HepG2 (cell line): ENCODE data around the gene EFNA2. TPM values are rescaled to one million over a fixed set of nuclear protein-coding genes. Genes with fewer than 3 reads are reported as not detected.

ENCODE experiments used
- CENPT ChIP-seq: sonication (generic); formaldehyde crosslinking; IDR thresholded peaks from 2 replicates; pipeline ENCODE4 v1.8.0; 2022; ENCODE audit warnings: low read depth, mild to moderate bottlenecking, moderate library complexity, missing genetic modification reagents
- EEA1 ChIP-seq: sonication (generic); formaldehyde crosslinking; IDR thresholded peaks from 2 replicates; pipeline ENCODE4 v1.5.1; 2020; ENCODE audit warnings: mild to moderate bottlenecking, missing genetic modification reagents, borderline replicate concordance
- ELF4 ChIP-seq: sonication (generic); formaldehyde crosslinking; IDR thresholded peaks from 2 replicates; pipeline ENCODE4 v1.5.0; 2020; ENCODE audit warnings: missing genetic modification reagents, mild to moderate bottlenecking, moderate library complexity, borderline replicate concordance
- FOXC1 ChIP-seq: sonication (generic); formaldehyde crosslinking; IDR thresholded peaks from 2 replicates; pipeline ENCODE4 v1.8.0; 2022; ENCODE audit warnings: mild to moderate bottlenecking, missing genetic modification reagents, borderline replicate concordance
- JDP2 ChIP-seq: sonication (generic); formaldehyde crosslinking; IDR thresholded peaks from 2 replicates; pipeline ENCODE4 v1.8.1; 2022; ENCODE audit warnings: missing genetic modification reagents, borderline replicate concordance
- KLF6 ChIP-seq: IDR thresholded peaks from 2 replicates; pipeline ENCODE4 v1.8.0; 2016; ENCODE audit warnings: missing biosample characterization, missing genetic modification reagents
- KLF9 ChIP-seq: IDR thresholded peaks from 2 replicates; pipeline ENCODE4 v1.6.1; 2016; ENCODE audit warnings: low read depth
- MIXL1 ChIP-seq: IDR thresholded peaks from 2 replicates; pipeline ENCODE4 v1.6.1; 2016
- NCOA1 ChIP-seq: sonication (generic); formaldehyde crosslinking; IDR thresholded peaks from 2 replicates; pipeline ENCODE4 v1.9.0; 2021; ENCODE audit warnings: missing genetic modification reagents
- PRDM10 ChIP-seq: sonication (generic); formaldehyde crosslinking; IDR thresholded peaks from 2 replicates; pipeline ENCODE4 v1.4.0; 2020; ENCODE audit warnings: low read depth, missing genetic modification reagents
- PREB ChIP-seq: sonication (generic); formaldehyde crosslinking; IDR thresholded peaks from 2 replicates; pipeline ENCODE4 v1.4.0; 2020; ENCODE audit warnings: missing genetic modification reagents
- SOX13 ChIP-seq, 3 experiments: fragments of 450-650 bp in 1 of 3; sonication (generic) in 1 of 3; formaldehyde crosslinking in 1 of 3; IDR thresholded peaks in 2 of 3; conservative IDR thresholded peaks in 1 of 3; 2 replicates each; pipeline versions ENCODE4 v1.5.0 to v1.6.1; 2016 to 2020; ENCODE audit warnings: antibody characterized with exemption in 1 of 3, mild to moderate bottlenecking in 1 of 3, missing compliant biosample characterization in 1 of 3, missing genetic modification reagents in 1 of 3, moderate library complexity in 1 of 3
- SP140L ChIP-seq: sonication (generic); formaldehyde crosslinking; IDR thresholded peaks from 2 replicates; pipeline ENCODE4 v1.4.0; 2020; ENCODE audit warnings: missing genetic modification reagents, borderline replicate concordance
- U2AF1 ChIP-seq: fragments of 200-400 bp; formaldehyde crosslinking; optimal IDR thresholded peaks from 2 replicates; pipeline ENCODE3; 2017; ENCODE audit warnings: mild to moderate bottlenecking, low read depth, low read length
- ZNF20 ChIP-seq: sonication (generic); formaldehyde crosslinking; IDR thresholded peaks from 2 replicates; pipeline ENCODE4 v1.4.0; 2020; ENCODE audit warnings: mild to moderate bottlenecking, moderate library complexity, missing genetic modification reagents
- ZNF232 ChIP-seq: sonication (generic); formaldehyde crosslinking; IDR thresholded peaks from 2 replicates; pipeline ENCODE4 v1.4.0; 2020; ENCODE audit warnings: missing genetic modification reagents, borderline replicate concordance
- ZNF574 ChIP-seq: sonication (generic); formaldehyde crosslinking; IDR thresholded peaks from 2 replicates; pipeline ENCODE4 v1.4.0; 2020; ENCODE audit warnings: missing genetic modification reagents
- ZNF616 ChIP-seq: sonication (generic); formaldehyde crosslinking; IDR thresholded peaks from 2 replicates; pipeline ENCODE4 v1.5.0; 2020; ENCODE audit warnings: low read depth, mild to moderate bottlenecking, missing genetic modification reagents
- ZNF660 ChIP-seq: sonication (generic); formaldehyde crosslinking; IDR thresholded peaks from 2 replicates; pipeline ENCODE4 v1.5.1; 2020; ENCODE audit warnings: mild to moderate bottlenecking, low read depth, missing genetic modification reagents, borderline replicate concordance
- ZNF724P ChIP-seq: sonication (generic); formaldehyde crosslinking; IDR thresholded peaks from 2 replicates; pipeline ENCODE4 v1.8.0; 2022; ENCODE audit warnings: missing genetic modification reagents, borderline replicate concordance
- polyA plus RNA-seq, 8 experiments: library from polyadenylated mRNA; depleted of rRNA in 3 of 8; stranded (reverse) in 7 of 8; unstranded in 1 of 8; fragments of >200 nt; fragmentation: Illumina TruSeq in 4 of 8; extraction: Trizol in 4 of 8; gene quantifications; 2 replicates each; pipeline versions ENCODE4 v1.2.1 to v1.2.3, GENCODE V29; 2011 to 2016; ENCODE audit warnings: low read depth in 4 of 8, missing spikeins in 1 of 8, mixed read lengths in 1 of 8; ENCODE audit not compliant: insufficient read depth in 1 of 8
- total RNA-seq, 5 experiments: library from RNA; depleted of rRNA; stranded (reverse); fragments of >200 nt; fragmentation: Illumina TruSeq; extraction: Trizol; gene quantifications; 2 replicates each; pipeline ENCODE4 v1.2.3, GENCODE V29; 2016; ENCODE audit warnings: low read depth in 1 of 5
- TF ChIP-seq, protein P1 (sequence below): sonication (generic); formaldehyde crosslinking; IDR thresholded peaks from 2 replicates; pipeline ENCODE4 v1.5.0; 2020; ENCODE audit warnings: mild to moderate bottlenecking, missing genetic modification reagents, moderate library complexity

Gene EFNA2
- total and polyA plus RNA-seq, 2 of the 13 experiments (the other 11 are each of a cell fraction or from before 2014, with no cell fraction given): 6.0 to 9.9 TPM

DNA sequence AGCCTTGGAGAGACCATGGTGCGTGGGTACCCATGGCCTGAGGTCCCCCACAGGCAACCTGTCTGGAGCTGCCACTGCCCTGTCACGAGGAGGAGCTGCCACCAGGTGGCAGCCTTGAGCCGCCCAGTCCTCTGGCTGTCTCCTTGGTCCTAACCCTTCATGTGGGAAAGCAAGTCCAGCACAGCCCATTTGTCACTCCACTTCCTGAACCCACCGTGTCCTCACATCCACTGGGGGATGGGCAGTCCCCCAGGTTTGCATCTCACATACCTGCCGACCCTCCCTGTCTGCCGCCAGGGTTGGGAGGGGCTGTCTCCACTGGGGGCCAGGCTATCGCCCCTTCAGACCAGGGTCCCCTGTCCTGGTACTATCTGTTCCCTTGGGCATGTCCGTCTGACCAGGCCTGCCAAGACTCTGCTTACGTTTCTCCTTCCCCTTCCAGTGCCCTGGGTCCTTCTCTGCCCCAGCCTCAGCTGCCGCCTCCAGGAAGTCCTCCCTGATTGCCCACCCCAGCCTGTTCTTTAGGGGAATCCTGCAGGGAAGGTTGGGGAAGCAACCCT, 5.8 kb upstream of the EFNA2 start (continued):
- TF ChIP-seq ELF4 (CRISPR knock-in tag): no peak
- no peak for TF ChIP-seq ZNF724P (CRISPR knock-in tag)
- TF ChIP-seq MIXL1 (CRISPR knock-in tag): peak; percentile 55; the same call in 1 of the 2 replicates
- no peak for TF ChIP-seq KLF6 (CRISPR knock-in tag)
- TF ChIP-seq ZNF616 (CRISPR knock-in tag): no peak
- no peak for TF ChIP-seq ZNF20 (CRISPR knock-in tag)
- no peak for TF ChIP-seq NCOA1 (CRISPR knock-in tag)
- TF ChIP-seq CENPT (CRISPR knock-in tag): no peak
- no peak for TF ChIP-seq JDP2 (CRISPR knock-in tag)
- TF ChIP-seq U2AF1: no peak
- TF ChIP-seq KLF9: no peak
- TF ChIP-seq SOX13 (IDR thresholded peaks at IDR 0.05): no peak
- no peak for TF ChIP-seq SOX13 (CRISPR knock-in tag; conservative IDR thresholded peaks at IDR 0.05 in 1 of 2, IDR thresholded peaks at IDR 0.05 in 1 of 2)
- TF ChIP-seq FOXC1: 0 out of 2 replicates have a peak, but pooled peaks have one; percentile 70
- TF ChIP-seq, protein P1, sequence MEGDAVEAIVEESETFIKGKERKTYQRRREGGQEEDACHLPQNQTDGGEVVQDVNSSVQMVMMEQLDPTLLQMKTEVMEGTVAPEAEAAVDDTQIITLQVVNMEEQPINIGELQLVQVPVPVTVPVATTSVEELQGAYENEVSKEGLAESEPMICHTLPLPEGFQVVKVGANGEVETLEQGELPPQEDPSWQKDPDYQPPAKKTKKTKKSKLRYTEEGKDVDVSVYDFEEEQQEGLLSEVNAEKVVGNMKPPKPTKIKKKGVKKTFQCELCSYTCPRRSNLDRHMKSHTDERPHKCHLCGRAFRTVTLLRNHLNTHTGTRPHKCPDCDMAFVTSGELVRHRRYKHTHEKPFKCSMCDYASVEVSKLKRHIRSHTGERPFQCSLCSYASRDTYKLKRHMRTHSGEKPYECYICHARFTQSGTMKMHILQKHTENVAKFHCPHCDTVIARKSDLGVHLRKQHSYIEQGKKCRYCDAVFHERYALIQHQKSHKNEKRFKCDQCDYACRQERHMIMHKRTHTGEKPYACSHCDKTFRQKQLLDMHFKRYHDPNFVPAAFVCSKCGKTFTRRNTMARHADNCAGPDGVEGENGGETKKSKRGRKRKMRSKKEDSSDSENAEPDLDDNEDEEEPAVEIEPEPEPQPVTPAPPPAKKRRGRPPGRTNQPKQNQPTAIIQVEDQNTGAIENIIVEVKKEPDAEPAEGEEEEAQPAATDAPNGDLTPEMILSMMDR (CRISPR knock-in tag): peak; percentile 97
- no peak for TF ChIP-seq PREB
- no peak for TF ChIP-seq EEA1 (CRISPR knock-in tag)
- no peak for TF ChIP-seq SP140L
- TF ChIP-seq ZNF660: no peak
- TF ChIP-seq ZNF232 (CRISPR knock-in tag): no peak
- TF ChIP-seq ZNF574: peak; percentile 29; the same call in 1 of the 2 replicates
- TF ChIP-seq PRDM10 (CRISPR knock-in tag): no peak
